GM19025 (cell line): Measurements from ENCODE around the gene GGT5.
"Not testable (repeated sequence)": the region's sequence is repeated elsewhere in the genome, so short reads cannot be mapped to it uniquely, and the experiment has no call there.

Source experiments
- ATAC-seq: cut with Tn5 transposase; IDR thresholded peaks from one replicate; pipeline ENCODE4 v1.9.1; 2021; ENCODE audit warnings: mild to moderate bottlenecking, low read depth, moderate library complexity; ENCODE audit not compliant: unreplicated experiment

GGT5 gene

DNA sequence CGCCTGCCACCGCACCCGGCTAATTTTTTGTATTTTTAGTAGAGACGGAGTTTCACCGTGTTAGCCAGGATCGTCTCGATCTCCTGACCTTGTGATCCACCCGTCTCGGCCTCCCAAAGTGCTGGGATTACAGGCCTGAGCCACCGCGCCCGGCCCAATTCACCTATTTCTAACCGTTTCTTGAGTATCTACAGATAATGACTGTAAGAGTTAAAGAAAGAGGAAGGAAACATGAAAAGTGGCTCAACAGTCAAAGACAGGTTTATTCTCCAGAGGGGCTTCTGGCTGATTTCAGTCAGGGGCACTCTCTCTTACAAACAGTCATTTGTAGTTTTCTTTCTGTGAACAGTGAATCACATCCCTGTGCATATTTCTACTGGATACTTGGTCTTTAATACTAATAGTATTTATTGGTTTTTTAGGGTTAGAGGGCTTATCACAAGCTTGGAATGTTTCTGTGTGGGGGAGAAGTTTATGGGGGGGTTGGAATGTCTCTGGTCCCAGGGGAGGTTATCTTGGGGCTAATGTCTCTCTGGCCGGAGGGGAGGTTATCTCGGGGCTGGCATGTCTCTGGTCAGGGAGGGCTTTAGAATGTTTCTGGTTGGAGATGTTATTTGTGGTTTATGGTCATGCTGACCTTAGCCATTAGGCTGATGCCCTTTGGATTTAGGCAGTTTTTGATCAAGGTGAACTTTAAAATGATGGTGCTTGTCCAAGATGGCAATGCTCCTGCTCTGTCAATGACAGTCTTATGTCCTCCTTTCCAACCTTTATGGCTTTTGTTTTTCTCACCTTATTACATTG is 38.2 kb downstream of the GGT5 start:
- not testable (repeated sequence) for ATAC-seq

DNA sequence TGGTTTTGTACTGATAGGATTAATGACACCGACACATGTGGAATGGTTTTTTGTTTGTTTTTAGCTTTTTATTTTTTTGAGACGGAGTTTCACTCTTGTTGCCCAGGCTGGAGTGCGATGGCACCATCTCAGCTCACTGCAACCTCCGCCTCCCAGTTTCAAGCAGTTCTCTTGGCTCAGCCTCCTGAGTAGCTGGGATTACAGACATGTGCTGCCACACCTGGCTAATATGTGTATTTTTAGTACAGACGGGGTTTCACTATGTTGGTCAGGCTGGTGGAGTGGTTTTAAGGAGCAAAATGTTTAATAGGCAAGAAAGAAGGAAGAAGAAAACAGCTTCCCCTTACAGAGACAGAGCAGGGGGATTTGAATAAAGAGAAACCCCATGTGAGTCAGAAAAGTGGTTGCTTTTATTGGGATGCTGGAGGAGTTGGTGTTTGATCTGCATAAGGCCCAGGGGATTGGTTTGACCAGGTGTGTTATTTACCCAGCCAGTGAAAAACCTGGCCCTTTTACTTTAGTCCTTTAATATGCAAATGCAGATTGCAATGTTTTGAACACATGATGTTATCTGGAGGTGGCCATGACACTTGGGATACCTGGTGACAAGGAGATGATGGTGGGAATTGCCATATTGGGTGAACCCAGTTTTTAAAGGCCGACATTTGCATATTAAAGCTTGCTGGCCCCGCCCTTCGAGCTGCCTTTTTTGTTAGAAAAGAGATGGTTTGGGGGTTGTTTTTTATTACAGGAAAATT is 39.3 kb downstream of the GGT5 start:
- no peak for ATAC-seq

DNA sequence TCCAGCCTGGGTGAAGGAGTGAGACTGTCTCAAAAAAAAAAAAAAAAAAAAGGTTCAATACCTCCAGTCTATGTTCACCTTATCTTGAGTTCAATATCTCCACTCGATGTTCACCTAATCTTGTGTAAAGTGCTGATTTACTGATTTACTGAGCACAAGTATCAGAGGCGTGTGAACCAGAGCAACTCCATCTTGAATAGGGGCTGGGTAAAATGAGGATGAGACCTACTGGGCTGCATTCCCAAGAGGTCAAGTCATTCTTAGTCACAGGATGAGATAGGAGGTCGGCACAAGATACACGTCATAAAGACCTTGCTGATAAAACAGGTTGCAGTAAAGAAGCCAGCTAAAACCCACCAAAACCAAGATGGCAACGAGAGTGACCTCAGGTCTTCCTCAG is 41.0 kb downstream of the GGT5 start:
- ATAC-seq: not testable (repeated sequence)

DNA sequence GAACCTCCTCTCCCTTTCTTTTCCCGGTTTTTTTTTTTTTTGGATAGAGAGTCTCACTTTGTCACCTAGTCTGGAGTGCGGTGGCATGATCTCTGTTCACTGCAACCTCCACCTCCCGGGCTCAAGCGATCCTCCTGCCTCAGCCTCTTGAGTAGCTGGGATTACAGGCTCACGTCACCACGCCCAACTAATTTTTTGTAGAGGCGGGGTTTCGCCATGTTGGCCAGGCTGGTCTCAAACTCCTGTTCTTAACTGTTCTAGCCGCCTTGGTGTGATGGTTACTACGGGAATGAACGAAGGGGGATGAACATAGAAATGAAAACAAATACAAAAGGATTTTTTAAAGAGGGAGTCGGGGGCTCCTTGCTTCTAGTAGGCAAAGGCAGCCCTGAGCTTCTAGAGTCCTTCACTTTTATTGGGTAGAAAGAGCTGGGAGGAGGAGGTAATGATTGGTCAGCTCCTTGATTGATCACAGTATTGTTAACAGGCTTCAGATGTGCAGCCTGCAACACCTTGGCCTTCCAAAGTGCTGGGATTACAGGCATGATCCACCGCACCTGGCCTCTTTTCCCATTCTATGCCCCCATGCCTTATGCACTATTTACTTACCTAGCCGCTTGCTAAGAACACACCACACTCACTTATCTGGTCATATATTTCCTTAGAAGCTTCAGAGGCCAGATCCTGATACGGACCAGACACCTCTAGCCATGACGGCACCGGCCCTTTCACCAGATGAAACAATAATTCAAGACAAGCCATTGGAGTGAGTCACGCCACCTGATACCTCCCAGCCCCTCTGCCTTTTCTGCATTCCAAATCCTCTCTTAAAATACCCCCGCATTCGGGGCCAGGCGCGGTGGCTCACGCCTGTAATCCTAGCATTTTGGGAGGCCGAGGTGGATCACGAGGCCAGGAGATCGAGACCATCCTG is 42.9 kb downstream of the GGT5 start:
- ATAC-seq: no peak

DNA sequence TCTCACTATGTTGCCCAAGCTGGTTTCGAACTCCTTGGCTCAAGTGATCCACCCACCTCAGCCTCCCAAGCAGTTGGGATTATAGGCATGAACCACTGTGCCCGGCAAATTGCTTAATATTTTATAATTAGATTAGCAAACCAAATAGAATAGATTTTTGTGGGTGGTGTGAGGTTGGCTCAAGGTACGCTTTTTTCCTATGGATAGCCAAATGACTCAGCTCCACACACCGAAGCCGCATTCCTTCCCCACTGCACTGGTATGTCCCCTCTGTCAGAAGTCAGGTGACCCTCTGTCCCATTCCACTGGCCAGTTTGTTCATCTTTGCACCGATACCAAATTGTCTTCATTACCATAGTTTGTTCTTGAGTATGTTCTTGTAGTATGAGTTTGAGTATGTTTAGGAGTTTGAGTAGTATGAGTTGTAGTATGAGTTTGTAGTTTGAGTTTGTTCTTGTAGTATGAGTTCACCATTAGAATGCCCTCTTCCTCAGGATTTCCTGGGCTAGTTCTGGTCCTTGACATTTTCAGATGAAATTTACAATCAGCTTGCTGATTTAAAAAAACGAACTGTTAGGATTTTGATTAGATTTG is 44.2 kb downstream of the GGT5 start:
- ATAC-seq: no peak

DNA sequence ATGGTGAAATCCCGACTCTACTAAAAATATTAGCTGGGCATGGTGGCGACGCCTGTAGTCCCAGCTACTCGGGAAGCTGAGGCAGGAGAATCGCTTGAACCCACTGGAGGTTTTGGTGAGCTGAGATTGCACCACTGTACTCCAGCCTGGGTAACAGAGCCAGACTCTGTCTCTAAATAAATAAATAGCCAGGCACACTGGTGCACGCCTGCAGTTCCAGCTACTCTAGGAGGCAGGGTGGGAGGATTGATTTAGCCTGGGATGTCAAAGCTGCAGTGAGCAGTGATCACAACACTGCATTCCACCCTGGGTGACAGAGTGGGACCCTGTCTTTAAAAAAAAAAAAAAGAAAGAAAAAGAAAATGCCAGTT is 46.2 kb downstream of the GGT5 start:
- no peak for ATAC-seq

DNA sequence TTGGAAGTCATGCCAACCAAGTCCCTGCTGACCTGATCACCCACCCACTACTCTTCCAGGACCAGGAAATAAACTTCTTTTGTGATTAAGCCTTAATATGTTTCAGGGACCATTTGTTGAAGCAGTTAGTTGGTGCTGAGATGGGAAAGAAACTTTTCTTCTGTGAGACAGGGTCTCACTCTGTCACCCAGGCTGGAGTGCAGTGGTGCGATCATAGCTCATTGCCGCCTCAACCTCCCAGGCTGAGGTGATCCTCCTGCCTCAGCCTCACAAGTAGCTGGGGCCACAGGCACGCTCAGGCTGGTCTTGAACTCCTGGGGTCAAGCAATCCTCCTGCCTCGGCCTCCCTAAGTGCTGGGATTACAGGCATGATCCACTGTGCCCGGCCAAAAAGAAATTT is 53.0 kb downstream of the GGT5 start:
- no peak for ATAC-seq

DNA sequence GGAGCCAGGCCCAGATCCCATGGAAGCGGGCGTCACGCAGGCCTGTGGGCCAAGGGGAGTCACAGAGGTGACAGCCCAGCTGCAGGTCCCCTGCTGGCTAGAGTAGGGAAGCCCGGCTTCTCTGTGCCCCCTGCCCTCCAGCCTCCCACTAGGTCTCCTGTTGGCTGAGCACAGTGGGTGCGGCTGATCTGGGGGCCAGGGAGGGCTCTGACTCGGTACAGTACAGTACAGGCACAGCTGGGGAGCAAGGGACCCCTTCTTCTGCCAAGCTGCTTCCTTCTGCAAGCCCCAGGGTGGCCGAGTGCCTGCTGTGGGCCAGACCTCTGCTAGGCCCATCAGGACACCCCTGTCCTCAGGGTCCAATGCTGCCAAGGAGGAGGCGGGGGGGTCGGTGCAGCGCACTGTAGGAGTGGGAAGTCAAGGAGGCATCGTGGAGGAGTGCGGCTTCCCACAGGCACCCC is 53.5 kb downstream of the GGT5 start:
- no peak for ATAC-seq

DNA sequence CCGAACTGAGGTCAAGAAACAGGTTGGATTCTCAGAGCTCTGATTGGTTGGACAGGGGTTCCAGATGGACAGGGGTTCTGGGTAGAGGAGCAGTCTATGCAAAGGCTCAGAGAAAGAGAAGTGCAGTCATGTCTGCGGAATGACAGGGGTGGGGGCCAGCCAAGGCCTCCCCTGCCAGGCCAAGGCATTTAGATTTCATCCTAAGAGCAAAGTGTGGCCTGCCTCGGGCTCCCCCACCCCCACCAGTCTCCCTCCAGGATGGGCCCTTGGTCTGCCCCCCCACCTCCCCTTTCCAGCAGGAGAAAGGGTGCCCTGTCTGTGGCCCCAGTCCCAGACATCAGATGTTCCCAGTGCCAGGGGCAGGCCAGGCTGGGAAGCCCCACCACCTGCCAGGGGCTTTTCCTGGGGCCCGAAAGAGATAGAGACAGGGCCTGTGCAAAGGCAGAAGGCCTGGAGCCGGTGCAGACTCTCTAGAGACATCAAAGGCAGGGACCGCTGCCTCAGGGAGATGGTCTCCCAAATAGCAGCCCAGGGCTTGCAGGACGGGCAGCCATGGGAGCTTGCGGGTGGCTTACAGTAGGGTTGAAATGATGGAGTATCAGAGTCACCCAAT is 54.2 kb downstream of the GGT5 start:
- no peak for ATAC-seq

DNA sequence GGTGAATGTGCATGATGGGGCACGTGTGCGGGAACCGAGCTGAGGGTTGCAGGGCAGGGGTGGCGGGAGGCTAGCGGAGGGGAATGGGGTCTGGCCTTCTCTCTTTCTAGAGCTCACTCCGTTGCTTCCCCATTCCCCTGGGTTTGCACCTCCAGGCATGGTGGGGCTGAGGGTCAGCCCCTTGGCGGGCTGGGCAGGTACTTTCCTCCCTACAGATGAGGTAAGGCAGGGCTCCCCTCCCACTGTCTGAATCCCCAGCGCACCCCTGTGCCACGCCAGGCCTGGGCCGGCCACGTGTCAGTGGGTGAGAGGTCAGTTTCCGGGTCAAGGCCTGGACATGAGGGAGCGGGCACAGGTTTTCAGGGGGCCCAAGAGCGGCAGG is 54.7 kb downstream of the GGT5 start:
- ATAC-seq: no peak

DNA sequence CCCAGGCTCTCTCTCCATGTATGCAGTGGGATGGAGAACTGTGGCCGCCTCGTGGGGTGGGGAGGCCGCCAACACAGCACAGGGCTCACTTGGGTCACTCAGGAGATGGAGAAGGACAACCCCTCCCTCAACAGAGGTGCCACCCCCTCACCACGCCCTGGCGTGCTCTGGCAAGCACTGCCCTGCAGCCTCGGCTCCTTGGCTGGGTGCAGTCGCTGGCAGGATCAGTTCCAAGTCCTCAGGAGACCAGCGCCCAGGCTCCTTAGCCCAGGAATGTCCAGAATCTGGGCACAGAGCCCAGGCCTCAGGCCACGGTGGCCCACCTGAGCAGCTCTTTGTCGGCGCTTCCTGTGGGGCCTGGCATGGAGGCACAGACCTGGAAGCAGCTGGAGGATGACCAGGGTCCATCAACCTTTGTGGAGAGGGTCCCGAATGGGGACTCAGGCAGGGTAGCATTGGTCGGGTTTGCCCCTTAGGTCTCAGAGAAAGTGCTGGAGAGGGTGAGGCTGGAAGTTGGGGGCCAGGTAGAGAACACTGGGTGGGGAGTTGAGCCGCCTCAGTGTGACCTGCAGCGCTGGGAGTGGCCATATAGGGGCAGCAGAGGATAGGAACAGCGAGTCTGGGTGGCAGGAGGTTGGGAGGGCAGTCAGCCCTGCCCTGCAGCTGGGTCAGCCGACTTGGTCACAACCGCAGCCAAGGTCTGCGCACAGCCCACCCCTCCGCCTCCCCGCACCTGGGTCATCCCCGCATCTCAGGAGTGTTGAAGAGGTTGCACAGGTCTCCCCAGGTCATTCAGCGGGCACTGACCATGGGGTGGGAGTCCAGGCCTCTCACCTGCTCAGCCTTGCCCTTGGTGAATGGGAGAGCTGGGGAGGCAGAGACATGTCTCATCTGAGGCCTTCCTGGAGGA is 55.4 kb downstream of the GGT5 start:
- no peak for ATAC-seq

DNA sequence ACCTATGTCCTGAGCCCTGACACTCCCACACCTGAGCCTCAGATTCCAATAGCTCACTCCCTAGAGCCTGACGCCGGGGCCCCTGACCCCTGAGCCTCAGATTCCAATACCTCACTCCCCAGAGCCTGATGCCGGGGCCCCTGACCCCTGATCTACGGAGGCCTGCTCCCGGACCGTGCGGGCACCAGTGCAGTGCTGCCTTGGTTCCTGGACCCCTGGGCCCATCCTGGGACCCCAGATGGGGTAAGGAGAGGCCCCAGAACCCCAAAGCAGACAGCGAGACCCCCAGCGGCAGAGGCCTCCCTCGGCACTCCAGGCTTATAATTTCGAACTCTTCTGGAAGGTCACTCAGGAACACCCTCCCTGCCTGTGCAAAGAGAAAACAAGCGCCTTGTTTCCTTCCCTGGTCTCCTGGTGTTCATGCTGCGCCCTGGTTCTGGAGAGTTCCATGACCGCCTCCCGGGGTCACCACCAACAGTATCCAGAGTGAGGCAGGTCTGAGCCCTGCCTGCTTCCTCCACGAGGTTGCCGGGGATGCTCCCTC is 56.1 kb downstream of the GGT5 start:
- no peak for ATAC-seq

DNA sequence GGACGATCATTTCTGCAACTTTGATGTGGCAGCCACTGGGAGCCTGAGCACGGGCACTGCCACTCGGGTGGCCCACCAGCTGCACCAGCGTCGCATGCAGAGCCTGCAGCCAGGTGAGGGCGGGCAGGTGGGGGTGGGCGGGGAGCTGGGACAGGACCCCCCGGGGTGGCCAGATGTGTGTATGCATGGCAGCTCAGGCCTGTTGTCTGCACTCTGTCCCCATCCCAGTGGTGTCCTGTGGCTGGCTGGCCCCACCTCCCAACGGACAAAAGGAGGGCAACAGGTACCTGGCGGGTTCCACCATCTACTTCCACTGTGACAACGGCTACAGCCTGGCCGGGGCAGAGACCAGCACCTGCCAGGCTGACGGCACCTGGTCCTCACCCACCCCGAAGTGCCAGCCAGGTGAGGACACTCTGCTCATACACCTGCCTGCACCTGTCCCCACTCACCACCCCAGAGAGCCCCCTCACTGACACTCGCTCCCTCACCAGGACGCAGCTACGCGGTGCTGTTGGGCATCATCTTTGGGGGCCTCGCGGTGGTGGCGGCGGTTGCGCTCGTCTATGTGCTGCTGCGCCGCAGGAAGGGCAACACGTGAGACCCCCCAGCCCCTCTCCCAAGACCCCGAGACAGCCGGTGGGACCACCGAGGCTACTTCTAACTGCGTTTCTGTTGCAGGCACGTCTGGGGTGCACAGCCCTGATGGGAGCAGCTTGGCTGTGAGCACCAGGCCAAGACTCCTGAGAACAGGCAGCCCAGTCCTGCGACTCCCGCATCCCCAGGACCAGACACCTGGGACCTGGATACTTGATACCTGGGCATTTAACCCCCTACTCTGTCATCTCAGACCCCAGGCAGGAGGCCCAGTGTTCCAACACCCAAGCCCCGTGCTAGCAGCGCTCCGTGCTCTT is 56.9 kb downstream of the GGT5 start:
- ATAC-seq: no peak

DNA sequence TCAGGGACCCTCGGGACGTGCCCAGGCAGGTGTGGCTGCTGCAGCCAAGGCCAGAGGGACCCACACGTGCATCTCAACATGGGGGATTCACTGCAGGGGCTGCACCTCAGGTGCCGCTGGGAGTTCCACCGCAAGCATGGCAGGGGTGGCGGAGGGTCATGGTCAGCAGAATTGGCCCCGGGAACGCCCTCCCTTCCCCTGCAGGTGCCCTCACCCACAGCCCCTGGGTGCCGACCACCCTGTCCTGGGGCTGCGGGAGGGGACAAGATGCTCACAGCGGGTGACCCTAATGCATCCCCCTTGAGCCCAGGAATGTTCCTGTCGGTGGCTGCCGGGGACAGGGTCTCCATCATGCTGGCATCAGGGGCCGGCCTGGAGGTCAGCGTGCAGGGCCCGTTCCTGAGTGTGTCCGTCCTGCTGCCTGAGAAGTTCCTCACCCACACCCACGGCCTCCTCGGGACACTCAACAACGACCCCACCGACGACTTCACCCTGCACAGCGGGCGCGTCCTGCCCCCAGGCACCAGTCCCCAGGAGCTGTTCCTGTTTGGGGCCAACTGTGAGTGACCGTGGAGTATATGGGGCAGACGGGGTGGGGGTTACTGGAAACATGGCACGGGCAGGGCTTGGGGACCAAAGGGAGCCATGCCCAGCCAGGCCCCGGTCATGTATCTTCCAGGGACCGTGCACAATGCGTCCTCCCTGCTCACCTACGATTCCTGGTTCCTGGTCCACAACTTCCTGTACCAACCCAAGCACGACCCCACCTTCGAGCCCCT is 57.8 kb downstream of the GGT5 start:
- ATAC-seq: no peak

DNA sequence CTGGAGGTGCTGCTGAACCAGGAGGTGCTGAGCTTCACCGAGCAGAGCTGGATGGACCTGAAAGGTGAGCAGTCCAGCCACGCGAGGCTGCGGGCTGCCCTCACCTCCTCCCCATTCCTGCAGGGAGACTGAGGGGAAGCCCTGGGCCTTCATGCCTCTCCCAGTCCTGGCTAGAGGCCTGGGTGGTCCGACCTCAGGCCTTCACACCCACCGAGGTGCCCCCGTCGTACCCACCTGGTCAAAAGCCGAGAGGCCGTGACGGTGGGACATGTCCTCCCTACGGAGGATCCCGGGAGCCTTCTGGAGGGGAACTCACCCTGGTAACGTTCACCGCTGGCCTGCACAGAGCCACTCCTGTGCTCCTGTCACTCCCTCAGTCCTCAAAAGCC is 58.5 kb downstream of the GGT5 start:
- ATAC-seq: no peak

DNA sequence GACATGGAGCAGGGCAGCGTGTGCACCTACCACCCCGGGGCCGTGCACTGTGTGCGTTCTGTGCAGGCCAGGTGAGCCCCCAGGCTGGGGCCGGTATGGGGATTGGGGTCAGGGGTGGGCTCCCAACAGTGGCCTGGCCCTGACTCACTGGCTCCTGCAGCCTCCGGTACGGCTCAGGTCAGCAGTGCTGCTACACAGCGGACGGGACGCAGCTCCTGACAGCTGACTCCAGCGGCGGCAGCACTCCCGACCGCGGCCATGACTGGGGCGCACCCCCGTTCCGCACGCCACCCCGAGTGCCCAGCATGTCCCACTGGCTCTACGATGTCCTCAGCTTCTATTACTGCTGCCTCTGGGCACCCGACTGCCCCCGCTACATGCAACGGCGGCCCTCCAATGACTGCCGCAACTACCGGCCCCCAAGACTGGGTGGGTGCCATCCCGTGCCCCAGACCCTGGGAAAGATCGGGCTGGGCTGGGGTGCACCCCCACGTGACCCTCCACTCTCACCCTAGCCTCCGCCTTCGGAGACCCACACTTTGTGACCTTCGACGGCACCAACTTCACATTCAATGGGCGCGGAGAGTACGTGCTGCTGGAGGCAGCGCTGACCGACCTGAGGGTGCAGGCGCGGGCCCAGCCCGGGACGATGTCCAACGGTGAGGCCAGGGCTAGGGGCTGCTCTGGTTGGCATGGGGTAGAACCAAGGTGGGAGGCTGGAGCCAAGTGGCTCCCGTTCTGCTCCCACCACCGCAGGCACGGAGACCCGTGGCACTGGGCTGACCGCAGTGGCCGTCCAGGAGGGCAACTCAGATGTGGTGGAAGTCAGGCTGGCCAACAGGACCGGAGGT is 59.2 kb downstream of the GGT5 start:
- no peak for ATAC-seq
